CD4-positive, alpha-beta T cell (primary cell): Measurements from ENCODE around the gene ZNF613. TPM values are rescaled to one million over a fixed set of nuclear protein-coding genes. Genes with fewer than 3 reads are reported as not detected.
A peak's percentile ranks its signal among the peaks of the same experiment; 100 is the strongest.

Source experiments
- ATAC-seq: fragments of 200-7000 bp; cut with Tn5 transposase; one replicate; pipeline ENCODE4 v1.10.0; 2022; ENCODE audit warnings: mild to moderate bottlenecking; ENCODE audit not compliant: poor library complexity
- CTCF ChIA-PET: fragments of 350-600 bp; sonication (Branson Sonifier 250); formaldehyde crosslinking; loops from one replicate; lab custom pipeline; 2021; ENCODE audit warnings: antibody characterized with exemption, inconsistent platforms; lab: Charles Lee
- POLR2A ChIA-PET: fragments of 350-600 bp; sonication (Branson Sonifier 250); formaldehyde crosslinking; loops from one replicate; lab custom pipeline; 2021; ENCODE audit warnings: antibody characterized with exemption, inconsistent platforms; lab: Charles Lee
- DNase-seq, 14 experiments: peaks; one replicate each; pipeline ENCODE4 v3.0.0-alpha.2; 2013 to 2020; ENCODE audit warnings: mixed read lengths in 2 of 14
- H3K27ac ChIP-seq, 2 donors: one replicate each; pipeline versions ENCODE4 v1.5.1 to v1.7.0; 2013; ENCODE audit warnings: low read length in 2 of 2, low read depth in 1 of 2, mild to moderate bottlenecking in 1 of 2
- H3K27me3 ChIP-seq, 2 experiments: 1 replicate in 1 of 2; 2 replicates in 1 of 2; pipeline versions ENCODE4 v1.6.1 to v1.7.0; 2013; ENCODE audit warnings: low read length in 2 of 2, control low read depth in 1 of 2, mild to moderate bottlenecking in 1 of 2, moderate library complexity in 1 of 2; ENCODE audit not compliant: insufficient read depth in 2 of 2, control insufficient read depth in 1 of 2
- H3K36me3 ChIP-seq: one replicate; pipeline ENCODE4 v1.6.1; 2013; ENCODE audit warnings: low read length, control low read depth; ENCODE audit not compliant: insufficient read depth
- H3K4me1 ChIP-seq: one replicate; pipeline ENCODE4 v1.6.1; 2013; ENCODE audit warnings: low read length, control low read depth; ENCODE audit not compliant: insufficient read depth
- H3K4me3 ChIP-seq: one replicate; pipeline ENCODE4 v1.5.1; 2013; ENCODE audit warnings: mild to moderate bottlenecking, low read length, moderate library complexity
- H3K9me3 ChIP-seq, 2 experiments: 1 replicate in 1 of 2; 2 replicates in 1 of 2; pipeline versions ENCODE4 v1.6.1 to v1.7.0; 2013; ENCODE audit warnings: low read length in 2 of 2, mild to moderate bottlenecking in 2 of 2, control low read depth in 1 of 2, moderate library complexity in 1 of 2; ENCODE audit not compliant: control insufficient read depth in 1 of 2, insufficient read depth in 1 of 2
- H3K27ac Mint-ChIP-seq: one replicate; pipeline ENCODE4 v1.8.0; 2020; ENCODE audit warnings: mixed read lengths
- H3K27me3 Mint-ChIP-seq: one replicate; pipeline ENCODE4 v1.8.0; 2021; ENCODE audit warnings: mixed read lengths
- H3K36me3 Mint-ChIP-seq: one replicate; pipeline ENCODE4 v1.8.0; 2021; ENCODE audit warnings: low read depth, mixed read lengths
- H3K4me1 Mint-ChIP-seq: one replicate; pipeline ENCODE4 v1.8.0; 2021; ENCODE audit warnings: low read depth, mixed read lengths
- H3K4me3 Mint-ChIP-seq: one replicate; pipeline ENCODE4 v1.8.0; 2020; ENCODE audit warnings: mild to moderate bottlenecking, mixed read lengths
- H3K9me3 Mint-ChIP-seq: one replicate; pipeline ENCODE4 v1.8.0; 2020; ENCODE audit warnings: mixed read lengths
- intact Hi-C, 2 experiments: fragments of 100-400 bp; cut with DNase I in 1 of 2; cut with micrococcal nuclease in 1 of 2; formaldehyde crosslinking; loops; one replicate each; pipeline versions ENCODE4 v1.15.1 to v1.9.0; 2023 to 2025; cut with DNase I, micrococcal nuclease
- total RNA-seq, 174 experiments: library from RNA in 2 of 174; stranded (reverse) in 2 of 174; gene quantifications; one replicate each; pipeline ENCODE4 v1.2.3 and lab custom pipeline; 2021 to 2026
- TF ChIP-seq, protein P1 (sequence below): fragments of 200-600 bp; IDR thresholded peaks from one replicate; pipeline ENCODE4 v1.8.0; 2022; ENCODE audit warnings: antibody characterized with exemption, mild to moderate bottlenecking

Gene ZNF613
- total RNA-seq, 2 experiments from 2014 or later, result 0.67 to 1.3 TPM

DNA sequence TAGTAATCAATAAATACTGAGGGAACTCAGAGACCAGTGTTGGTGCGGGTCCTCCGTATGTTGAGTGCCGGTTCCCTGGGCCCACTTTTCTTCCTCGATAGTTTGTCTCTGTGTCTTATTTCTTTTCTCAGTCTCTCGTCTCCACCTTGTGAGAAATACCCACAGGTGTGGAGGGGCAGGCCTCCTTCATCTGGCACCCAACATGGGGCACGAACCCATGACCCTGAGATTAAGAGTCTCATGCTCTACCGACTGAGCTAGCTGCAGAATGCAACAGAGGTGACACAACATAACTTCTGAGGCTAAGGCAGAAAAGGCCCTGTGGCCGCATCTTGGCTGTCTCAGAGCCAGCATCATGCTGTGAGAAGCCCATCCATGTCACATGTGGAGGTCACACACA is 5.3 kb upstream of the ZNF613 start:
- intact Hi-C loops, result loop anchor here in 1 of 2 experiments (10.0 kb wide), 2 partner anchors 217 to 327 kb away; no protein-coding TSS in a partner anchor
- Mint-ChIP-seq H3K27ac (no peak overlapping the region), H3K27me3 (no peaks in the 10 kb centered on the region), H3K4me3 (no peak overlapping the region), H3K36me3 (peaks cover 74% of the 10 kb centered on the region), H3K9me3 (peaks cover 20% of the 10 kb centered on the region), H3K4me1 (peaks cover 8% of the 10 kb centered on the region)
- ATAC-seq (no peak), DNase-seq (no peak)
- no peak overlapping the region for H3K4me3 ChIP-seq
- CTCF ChIA-PET, result no interaction called here
- peaks cover 32 to 83% of the 10 kb centered on the region in 2 experiments for H3K9me3 ChIP-seq
- TF ChIP-seq, protein P1, sequence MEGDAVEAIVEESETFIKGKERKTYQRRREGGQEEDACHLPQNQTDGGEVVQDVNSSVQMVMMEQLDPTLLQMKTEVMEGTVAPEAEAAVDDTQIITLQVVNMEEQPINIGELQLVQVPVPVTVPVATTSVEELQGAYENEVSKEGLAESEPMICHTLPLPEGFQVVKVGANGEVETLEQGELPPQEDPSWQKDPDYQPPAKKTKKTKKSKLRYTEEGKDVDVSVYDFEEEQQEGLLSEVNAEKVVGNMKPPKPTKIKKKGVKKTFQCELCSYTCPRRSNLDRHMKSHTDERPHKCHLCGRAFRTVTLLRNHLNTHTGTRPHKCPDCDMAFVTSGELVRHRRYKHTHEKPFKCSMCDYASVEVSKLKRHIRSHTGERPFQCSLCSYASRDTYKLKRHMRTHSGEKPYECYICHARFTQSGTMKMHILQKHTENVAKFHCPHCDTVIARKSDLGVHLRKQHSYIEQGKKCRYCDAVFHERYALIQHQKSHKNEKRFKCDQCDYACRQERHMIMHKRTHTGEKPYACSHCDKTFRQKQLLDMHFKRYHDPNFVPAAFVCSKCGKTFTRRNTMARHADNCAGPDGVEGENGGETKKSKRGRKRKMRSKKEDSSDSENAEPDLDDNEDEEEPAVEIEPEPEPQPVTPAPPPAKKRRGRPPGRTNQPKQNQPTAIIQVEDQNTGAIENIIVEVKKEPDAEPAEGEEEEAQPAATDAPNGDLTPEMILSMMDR, result no peak
- H3K27ac ChIP-seq, result no peak overlapping the region
- POLR2A ChIA-PET, result no interaction called here
- H3K36me3 ChIP-seq, result no peaks in the 10 kb centered on the region
- H3K27me3 ChIP-seq, result no peaks in the 10 kb centered on the region
- peaks cover 6% of the 10 kb centered on the region for H3K4me1 ChIP-seq

DNA sequence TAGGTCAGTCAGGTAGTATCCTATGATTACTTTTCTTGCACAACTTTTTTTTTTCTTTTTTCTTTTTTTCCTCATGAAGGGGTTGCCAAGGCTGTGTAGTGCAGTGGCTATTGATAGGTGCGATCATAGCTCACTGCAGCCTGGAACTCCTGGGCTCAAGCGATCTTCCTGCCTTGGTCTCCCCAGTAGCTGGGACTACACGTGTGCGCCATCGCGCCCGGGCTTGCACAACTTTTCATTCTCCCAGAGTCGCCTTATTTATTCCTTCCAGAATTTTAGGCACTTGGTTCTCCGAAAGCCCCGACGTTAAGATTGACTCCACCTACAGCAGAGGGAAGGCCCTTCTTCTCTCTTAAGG is 867 bp upstream of the ZNF613 start:
- H3K4me3 Mint-ChIP-seq, result peak overlapping the region; percentile 97
- no peaks in the 10 kb centered on the region for H3K27me3 Mint-ChIP-seq
- Histone ChIP-seq H3K4me3 (peak overlapping the region; percentile 78), H3K27ac (peak overlapping the region in 1 of 2 donors; percentile 55), H3K27me3 (no peaks in the 10 kb centered on the region), H3K4me1 (peaks cover 17% of the 10 kb centered on the region), H3K9me3 (peaks cover 22 to 49% of the 10 kb centered on the region in 2 experiments), H3K36me3 (peaks cover 14% of the 10 kb centered on the region)
- peaks cover 36% of the 10 kb centered on the region for H3K4me1 Mint-ChIP-seq
- H3K27ac Mint-ChIP-seq, result peak overlapping the region; percentile 86
- intact Hi-C loops, result loop anchor here (1.0 to 10.0 kb wide), 5 partner anchors 21 to 332 kb away; partner anchors contain the start of genes ZNF577 (in 1 of the 2), ZNF614 (in 1 of the 2) and ZNF649 (in 1 of the 2)
- ATAC-seq, result no peak
- CTCF ChIA-PET, result interaction anchor here (1.5 kb wide), 1 partner anchor 81 kb away, joined by 3 read pairs; the partner anchor contains the start of gene ZNF615
- DNase-seq, result no peak
- peaks cover 24% of the 10 kb centered on the region for H3K9me3 Mint-ChIP-seq
- TF ChIP-seq, protein P1, result peak; percentile 12
- POLR2A ChIA-PET, result interaction anchor here (0.8 to 1.1 kb wide), 3 partner anchors 22 to 263 kb away, joined by 3 to 4 read pairs (median 3); partner anchors contain the start of gene PPP2R1A
- H3K36me3 Mint-ChIP-seq, result peaks cover 93% of the 10 kb centered on the region

DNA sequence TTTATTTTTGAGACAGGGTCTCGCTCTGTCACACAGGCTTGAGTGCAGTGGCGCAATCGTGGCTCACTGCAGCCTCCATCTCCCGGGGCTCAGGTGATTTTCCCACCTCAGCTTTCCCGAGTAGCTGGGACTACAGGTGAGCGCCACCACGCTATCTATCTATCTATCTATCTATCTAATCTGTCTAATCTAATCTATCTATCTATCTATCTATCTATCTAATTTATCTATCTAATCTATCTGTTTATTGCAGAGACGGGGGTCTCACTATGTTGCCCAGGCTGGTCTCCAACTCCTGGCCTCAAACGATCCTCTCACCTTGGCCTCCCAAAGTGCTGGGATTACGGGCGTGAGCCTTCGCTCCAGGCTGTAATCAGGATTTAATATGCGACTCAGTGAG is 587 bp downstream of the ZNF613 start:
- H3K4me3 Mint-ChIP-seq, result peak overlapping the region; percentile 97
- POLR2A ChIA-PET, result no interaction called here
- ATAC-seq, result no peak

More for the DNA sequence above, 587 bp downstream of the ZNF613 start:
- no peak for DNase-seq
- Mint-ChIP-seq H3K36me3 (peaks cover 93% of the 10 kb centered on the region), H3K27me3 (no peaks in the 10 kb centered on the region), H3K27ac (peak overlapping the region; percentile 86), H3K9me3 (peaks cover 24% of the 10 kb centered on the region), H3K4me1 (peaks cover 36% of the 10 kb centered on the region)
- Histone ChIP-seq H3K4me3 (peak overlapping the region; percentile 78), H3K36me3 (peaks cover 24% of the 10 kb centered on the region), H3K9me3 (peaks cover 21 to 49% of the 10 kb centered on the region in 2 experiments), H3K27ac (no peak overlapping the region), H3K27me3 (no peaks in the 10 kb centered on the region), H3K4me1 (peaks cover 17% of the 10 kb centered on the region)
- CTCF ChIA-PET, result no interaction called here
- intact Hi-C loops, result loop anchor here (1.0 to 10.0 kb wide), 6 partner anchors 24 to 333 kb away; partner anchors contain the start of genes ZNF350 (in 1 of the 2), ZNF577 (in 1 of the 2) and ZNF614 (in 1 of the 2)
- TF ChIP-seq, protein P1, result no peak
